ENCODE measurements around the gene MAD2L1. TPM values are rescaled to one million over a fixed set of nuclear protein-coding genes. Genes with fewer than 3 reads are reported as not detected.

The MAD2L1 gene
- total RNA-seq, 1 donor from 2014 or later, result 3.4 TPM

GRCh38 chr4:120007896-120008436, 58.7 kb downstream of the MAD2L1 start:
- DNase-seq (no peak), ATAC-seq (ENCODE audit: low read depth) (no peak)
- no peaks in the 10 kb centered on the region for H3K4me1 Mint-ChIP-seq
- ChIA-PET POLR2A (no interaction called here), CTCF (no interaction called here)
- no peaks in the 10 kb centered on the region for H3K36me3 Mint-ChIP-seq (ENCODE audit: low read depth)
- H3K27ac Mint-ChIP-seq, result no peak overlapping the region
- no peaks in the 10 kb centered on the region for H3K9me3 Mint-ChIP-seq
- intact Hi-C loops (cut with micrococcal nuclease), result no loop called here
- TF ChIP-seq CTCF (IDR thresholded peaks at IDR 0.05), result no peak
- peaks cover 4% of the 10 kb centered on the region for H3K27me3 Mint-ChIP-seq
- H3K4me3 Mint-ChIP-seq, result no peak overlapping the region

DNA sequence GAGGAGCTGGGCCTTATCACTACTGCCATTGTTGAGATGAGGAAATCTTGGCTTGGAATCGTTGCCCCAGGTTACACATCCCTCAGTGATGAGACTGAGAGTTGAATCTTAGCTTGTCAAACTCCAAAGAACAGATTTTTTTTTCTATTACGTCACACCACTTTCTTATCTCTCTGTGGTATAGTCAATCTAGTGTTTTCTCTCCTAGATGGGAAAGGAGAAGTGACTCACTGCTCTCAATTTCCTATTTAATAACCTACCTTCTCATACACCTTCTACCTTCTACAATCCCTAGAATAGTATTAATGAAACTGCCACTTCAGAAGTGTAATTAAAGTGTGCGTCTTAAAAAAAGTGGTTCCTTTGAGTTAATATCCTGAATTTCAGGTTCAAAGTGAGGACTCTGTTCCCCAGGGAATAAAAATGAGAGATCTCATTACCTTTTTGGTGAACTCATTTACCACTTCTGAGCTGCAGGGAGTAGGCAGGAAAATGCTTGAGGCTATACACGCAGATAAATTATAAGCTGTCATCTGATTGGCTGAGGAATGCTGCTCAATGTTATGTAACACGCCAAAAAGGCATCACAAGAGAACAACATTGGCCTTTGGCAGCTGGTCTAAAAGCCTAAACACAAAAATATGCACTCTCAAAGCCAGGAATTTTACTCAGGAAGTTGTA, 59.3 kb downstream of the MAD2L1 start:
- Mint-ChIP-seq H3K27ac (no peak overlapping the region), H3K27me3 (peaks cover 6% of the 10 kb centered on the region), H3K4me3 (no peak overlapping the region), H3K9me3 (no peaks in the 10 kb centered on the region), H3K36me3 (ENCODE audit: low read depth) (no peaks in the 10 kb centered on the region), H3K4me1 (no peaks in the 10 kb centered on the region)
- ChIA-PET CTCF (no interaction called here), POLR2A (no interaction called here)
- intact Hi-C loops (cut with micrococcal nuclease), result no loop called here
- no peak for TF ChIP-seq CTCF (IDR thresholded peaks at IDR 0.05)
- DNase-seq (no peak), ATAC-seq (ENCODE audit: low read depth) (no peak)

All from activated B cell treated with CpG ODN at 0.5 μM for 24 hours (primary cell).